Calu3 (cell line): ENCODE measurements around the gene DNAH9. TPM values are rescaled to one million over a fixed set of nuclear protein-coding genes. Genes with fewer than 3 reads are reported as not detected.

Experiments
- BruUV-seq: library from RNA; stranded (reverse); fragments of 400-500 nt; replicated peaks from 2 replicates; lab custom pipeline; 2021; lab: Mats Ljungman, UMichigan
- CTCF ChIA-PET: fragments of 300-600 bp; sonication (Branson Sonifier 250); formaldehyde crosslinking; loops from one replicate; lab custom pipeline; 2022; ENCODE audit warnings: antibody characterized with exemption; lab: Charles Lee
- DNase-seq: peaks from one replicate; pipeline ENCODE4 v3.0.0; 2022
- H3K27ac Mint-ChIP-seq: one replicate; pipeline ENCODE4 v1.8.0; 2022; ENCODE audit warnings: mixed read lengths; ENCODE audit not compliant: unreplicated experiment
- H3K27me3 Mint-ChIP-seq: one replicate; pipeline ENCODE4 v1.8.0; 2022; ENCODE audit warnings: mixed read lengths; ENCODE audit not compliant: unreplicated experiment
- H3K36me3 Mint-ChIP-seq: one replicate; pipeline ENCODE4 v1.8.0; 2022; ENCODE audit warnings: mild to moderate bottlenecking, moderate library complexity, mixed read lengths; ENCODE audit not compliant: insufficient read depth, unreplicated experiment
- H3K4me1 Mint-ChIP-seq: one replicate; pipeline ENCODE4 v1.8.0; 2022; ENCODE audit warnings: mild to moderate bottlenecking, low read depth, mixed read lengths; ENCODE audit not compliant: unreplicated experiment
- H3K4me3 Mint-ChIP-seq: one replicate; pipeline ENCODE4 v1.8.0; 2022; ENCODE audit warnings: mild to moderate bottlenecking, low read depth, moderate library complexity, mixed read lengths; ENCODE audit not compliant: unreplicated experiment
- H3K9me3 Mint-ChIP-seq: one replicate; pipeline ENCODE4 v1.8.0; 2022; ENCODE audit warnings: low read depth, mixed read lengths; ENCODE audit not compliant: unreplicated experiment
- CTCF ChIP-seq: fragments of 200-600 bp; IDR thresholded peaks from one replicate; pipeline ENCODE4 v1.8.0; 2022; ENCODE audit warnings: antibody characterized with exemption; ENCODE audit not compliant: unreplicated experiment
- intact Hi-C: fragments of 100-400 bp; cut with micrococcal nuclease; formaldehyde crosslinking; loops from one replicate; pipeline ENCODE4 v1.10.0; 2022; ENCODE audit not compliant: unreplicated experiment
- total RNA-seq: library from RNA; stranded (reverse); gene quantifications from 2 replicates; pipeline ENCODE4 v1.2.3, GENCODE V29; 2022

DNAH9 gene
- total RNA-seq, 1 experiment from 2014 or later: 0.19 TPM

GRCh38 chr17:11986942-11987329 lies 388.7 kb downstream of the DNAH9 start:
- Mint-ChIP-seq H3K9me3 (no peaks in the 10 kb centered on the region), H3K27ac (no peak overlapping the region), H3K4me1 (no peaks in the 10 kb centered on the region), H3K4me3 (no peak overlapping the region), H3K36me3 (no peaks in the 10 kb centered on the region), H3K27me3 (no peaks in the 10 kb centered on the region)
- intact Hi-C loops: loop anchor here (5.0 to 10.0 kb wide), 2 partner anchors 1110 to 1342 kb away; no protein-coding TSS in a partner anchor
- BruUV-seq: no TSS peak
- CTCF ChIA-PET: no interaction called here
- TF ChIP-seq CTCF: no peak
- DNase-seq: peak; percentile 3

- BruUV-seq: no TSS peak
- Mint-ChIP-seq H3K36me3 (no peaks in the 10 kb centered on the region), H3K4me3 (no peak overlapping the region), H3K4me1 (no peaks in the 10 kb centered on the region), H3K9me3 (no peaks in the 10 kb centered on the region), H3K27ac (no peak overlapping the region), H3K27me3 (no peaks in the 10 kb centered on the region)
- no peak for TF ChIP-seq CTCF
- DNase-seq: no peak
- CTCF ChIA-PET: no interaction called here
- intact Hi-C loops: no loop called here
These were observed 392.2 kb downstream of the DNAH9 start for GRCh38 chr17:11990363-11990983.

- no peaks in the 10 kb centered on the region for H3K27me3 Mint-ChIP-seq
- H3K4me1 Mint-ChIP-seq: no peaks in the 10 kb centered on the region
- BruUV-seq: no TSS peak
- H3K9me3 Mint-ChIP-seq: no peaks in the 10 kb centered on the region
- H3K36me3 Mint-ChIP-seq: no peaks in the 10 kb centered on the region
- intact Hi-C loops: no loop called here
- DNase-seq: no peak
- no peak for TF ChIP-seq CTCF
- CTCF ChIA-PET: no interaction called here
- H3K4me3 Mint-ChIP-seq: no peak overlapping the region
- H3K27ac Mint-ChIP-seq: no peak overlapping the region
These were observed 393.2 kb downstream of the DNAH9 start for GRCh38 chr17:11991461-11991860.

GRCh38 chr17:11996722-11997146 lies 398.5 kb downstream of the DNAH9 start:
- no peak for DNase-seq
- H3K9me3 Mint-ChIP-seq: no peaks in the 10 kb centered on the region
- intact Hi-C loops: no loop called here
- peaks cover 8% of the 10 kb centered on the region for H3K4me1 Mint-ChIP-seq
- TF ChIP-seq CTCF: no peak
- H3K4me3 Mint-ChIP-seq: peak overlapping the region; percentile 77
- CTCF ChIA-PET: interaction anchor here (0.7 to 1.3 kb wide), 4 partner anchors 16 to 631 kb away, joined by 3 read pairs; no protein-coding TSS in a partner anchor
- peaks cover 9% of the 10 kb centered on the region for H3K36me3 Mint-ChIP-seq
- TSS peak; percentile 43 for BruUV-seq
- H3K27ac Mint-ChIP-seq: no peak overlapping the region
- no peaks in the 10 kb centered on the region for H3K27me3 Mint-ChIP-seq
